Stimulated activated CD8-positive, alpha-beta memory T cell treated with anti-CD3 and anti-CD28 coated beads, Interleukin-15, amount 100 ng/mL, for 1 hour (primary cell): ENCODE results near the gene VTA1.
"Not testable (repeated sequence)": the region's sequence is repeated elsewhere in the genome, so short reads cannot be mapped to it uniquely, and the experiment has no call there.

Source experiments
- DNase-seq: peaks from one replicate; pipeline ENCODE4 v3.0.0-alpha.2; 2020; ENCODE audit warnings: low read depth

The VTA1 gene

GRCh38 chr6:142146828-142147662, at the start of gene VTA1, which contains the start of gene NMBR:
VTA1 (plus strand) TSS chr6:142147263; CDS start chr6:142147288, 25 bp downstream.
NMBR (minus strand) TSS chr6:142147122; CDS start chr6:142088658, 58,464 bp downstream.
- peak; percentile 93 for DNase-seq

DNA sequence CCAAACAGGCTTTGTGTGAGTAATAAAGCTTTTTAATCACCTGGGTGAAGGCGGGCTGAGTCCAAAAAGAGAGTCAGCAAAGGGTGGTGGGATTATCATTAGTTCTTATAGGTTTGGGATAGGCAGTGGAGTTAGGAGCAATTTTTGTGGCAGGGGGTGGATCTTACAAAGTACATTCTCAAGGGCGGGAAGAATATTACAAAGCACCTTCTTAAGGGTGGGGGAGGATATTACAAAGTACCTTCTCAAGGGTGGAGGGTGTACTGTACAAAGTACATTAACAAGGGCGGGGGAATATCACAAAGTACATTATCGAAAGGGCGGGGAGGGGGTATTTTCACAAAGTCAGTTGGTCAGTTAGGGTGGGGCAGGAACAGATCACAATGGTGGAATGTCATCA, 42.2 kb upstream of the VTA1 start:
- not testable (repeated sequence) for DNase-seq

- not testable (repeated sequence) for DNase-seq
These were observed 36.2 kb upstream of the VTA1 start for GRCh38 chr6:142110820-142111219.

DNA sequence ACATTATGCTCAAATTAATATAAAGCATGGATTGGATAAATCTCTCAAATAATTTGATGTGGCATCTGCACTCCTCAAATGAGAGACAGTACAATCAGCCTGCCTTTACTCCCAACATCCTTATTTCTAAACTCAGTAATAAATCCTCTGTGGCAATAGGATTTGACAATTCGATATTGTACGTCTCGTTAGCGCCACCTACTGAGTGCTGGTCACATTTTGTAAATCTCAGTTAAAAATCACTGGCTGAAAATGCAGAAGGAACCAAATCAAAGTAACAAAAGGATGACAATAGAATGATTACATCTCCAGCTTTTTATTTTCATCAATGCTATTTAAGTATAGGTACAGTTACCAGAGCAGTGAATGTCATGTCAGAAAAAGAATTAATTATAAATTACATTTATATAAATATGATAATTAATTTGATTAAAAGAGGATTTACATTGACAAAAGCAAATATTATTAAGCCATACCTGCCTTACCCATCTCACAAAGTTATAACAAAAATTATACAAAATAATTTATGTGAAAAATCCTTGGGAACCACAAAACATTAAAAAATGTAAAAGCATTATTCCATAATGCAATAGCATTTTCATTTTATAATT, 34.5 kb upstream of the VTA1 start:
- peak; percentile 60 for DNase-seq

DNA sequence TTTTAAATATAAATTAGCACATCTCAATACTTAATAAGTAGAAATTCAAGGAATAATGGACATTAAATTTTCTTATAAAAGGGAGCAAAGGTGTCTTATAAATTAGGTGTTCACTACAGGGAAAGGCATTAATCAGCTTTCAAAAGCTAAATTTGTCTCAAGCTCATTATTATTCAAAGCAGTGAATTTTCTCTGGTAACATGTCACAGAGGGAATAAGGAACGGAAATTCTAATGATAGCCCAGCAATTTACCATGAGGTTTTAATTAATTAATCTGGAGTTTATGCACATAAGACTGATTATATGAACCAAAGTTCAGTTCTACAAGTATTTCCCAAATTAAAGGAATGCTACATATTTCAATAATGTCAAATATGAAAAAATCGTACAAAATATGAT, 29.7 kb upstream of the VTA1 start:
- DNase-seq = no peak

GRCh38 chr6:142118328-142118727, 28.7 kb upstream of the VTA1 start:
- DNase-seq = no peak

DNA sequence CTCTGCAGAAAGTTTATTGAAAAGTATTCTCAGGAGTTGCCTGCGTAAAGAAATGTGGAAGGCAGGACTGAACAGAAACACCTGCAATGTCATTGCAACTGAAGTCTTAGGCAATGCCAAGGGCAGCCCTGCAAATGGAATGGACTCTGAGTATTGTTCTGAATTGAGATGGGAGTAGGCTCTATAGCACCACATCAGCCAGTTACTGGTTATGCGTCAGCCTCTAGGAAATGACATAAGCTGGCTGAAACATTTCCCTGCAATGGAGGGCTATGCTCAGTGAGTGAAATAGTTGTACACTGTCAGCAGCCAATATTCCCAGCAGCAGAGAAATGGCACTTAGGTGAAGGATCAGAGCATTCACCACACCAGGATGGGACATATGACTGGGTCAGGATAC, 28.1 kb upstream of the VTA1 start:
- DNase-seq = no peak

- no peak for DNase-seq
These were observed 25.7 kb upstream of the VTA1 start for GRCh38 chr6:142121342-142121741.

GRCh38 chr6:142130814-142131213, 16.2 kb upstream of the VTA1 start:
- no peak for DNase-seq

- no peak for DNase-seq
These were observed 14.4 kb upstream of the VTA1 start, which contains the start of gene GJE1 for GRCh38 chr6:142132625-142133024. GJE1 (plus strand) TSS chr6:142132925; CDS start chr6:142133159, 234 bp downstream.

DNA sequence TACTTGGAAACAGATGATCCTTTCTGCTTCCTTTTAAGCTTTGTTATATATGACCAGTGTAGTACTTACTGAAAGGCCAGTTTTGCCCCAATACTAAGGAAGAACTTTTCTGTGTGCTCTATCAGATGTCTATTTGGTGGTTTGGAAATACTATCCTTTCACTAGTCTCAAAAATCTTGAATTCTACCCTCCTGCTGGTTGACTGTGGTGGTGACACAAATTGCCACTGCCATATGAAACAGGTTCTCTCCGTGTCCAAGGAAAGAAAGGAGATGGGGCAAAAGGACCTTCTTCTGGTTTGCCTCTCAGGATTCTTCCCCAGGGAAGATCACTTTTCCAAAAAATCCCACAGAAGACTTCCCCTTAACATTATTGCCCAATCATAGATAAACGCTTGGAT, 8.2 kb upstream of the VTA1 start:
- no peak for DNase-seq

DNA sequence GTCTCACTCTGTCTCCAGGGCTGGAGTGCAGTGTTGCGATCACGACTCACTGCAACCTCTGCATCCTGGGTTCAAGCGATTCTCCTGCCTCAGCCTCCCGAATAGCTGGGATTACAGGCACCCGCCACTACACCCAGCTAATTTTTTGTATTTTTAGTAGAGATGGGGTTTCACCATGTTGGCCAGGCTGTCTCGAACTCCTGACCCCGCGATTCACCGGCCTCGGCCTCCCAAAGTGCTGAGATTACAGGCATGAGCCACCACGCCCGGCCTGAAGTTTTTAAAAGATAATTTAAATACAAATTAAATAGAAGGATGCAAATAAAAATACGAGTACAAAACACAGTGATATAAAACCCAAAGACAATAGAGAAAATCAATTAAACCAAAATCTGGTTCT, 5.5 kb upstream of the VTA1 start:
- not testable (repeated sequence) for DNase-seq

- no peak for DNase-seq
These were observed 5.7 kb downstream of the VTA1 start for GRCh38 chr6:142152746-142153145.

DNA sequence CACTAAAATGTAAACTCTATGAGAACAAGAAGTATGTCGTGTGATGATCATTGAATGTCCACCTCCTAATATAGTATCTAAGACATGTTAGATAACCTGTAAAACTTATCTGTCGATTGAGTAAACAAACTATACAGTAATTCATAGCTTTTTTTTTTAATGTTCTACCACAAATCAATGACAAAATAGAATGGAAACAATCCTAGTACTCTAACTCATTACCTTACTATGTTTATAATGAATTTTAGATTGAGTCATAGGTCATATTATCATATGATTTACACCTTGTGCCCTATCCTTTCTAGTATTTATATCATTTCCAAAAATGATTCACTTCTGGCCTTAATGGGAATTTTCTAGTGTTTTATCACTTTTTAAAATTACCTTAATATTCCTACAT, 6.1 kb downstream of the VTA1 start:
- DNase-seq = no peak

GRCh38 chr6:142154336-142154735, 7.3 kb downstream of the VTA1 start:
- DNase-seq = no peak

DNA sequence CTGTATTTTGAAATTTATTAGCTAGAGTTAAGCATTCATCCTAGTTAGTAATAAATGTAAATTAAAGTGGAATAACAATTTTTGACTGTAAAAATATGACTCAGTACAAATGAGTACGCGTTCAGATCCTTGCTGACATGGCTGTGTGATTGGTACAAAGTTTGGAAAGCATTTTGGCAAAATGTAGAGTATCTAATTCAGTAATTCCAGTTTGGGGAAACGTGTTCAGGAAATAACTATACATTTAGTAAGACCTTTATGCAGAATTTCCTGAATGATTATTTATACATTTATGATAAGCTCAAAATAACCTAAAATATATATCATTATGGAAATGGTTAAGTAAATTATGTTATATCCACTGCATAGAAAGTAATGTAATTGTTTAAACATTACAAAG, 8.0 kb downstream of the VTA1 start:
- no peak for DNase-seq

DNA sequence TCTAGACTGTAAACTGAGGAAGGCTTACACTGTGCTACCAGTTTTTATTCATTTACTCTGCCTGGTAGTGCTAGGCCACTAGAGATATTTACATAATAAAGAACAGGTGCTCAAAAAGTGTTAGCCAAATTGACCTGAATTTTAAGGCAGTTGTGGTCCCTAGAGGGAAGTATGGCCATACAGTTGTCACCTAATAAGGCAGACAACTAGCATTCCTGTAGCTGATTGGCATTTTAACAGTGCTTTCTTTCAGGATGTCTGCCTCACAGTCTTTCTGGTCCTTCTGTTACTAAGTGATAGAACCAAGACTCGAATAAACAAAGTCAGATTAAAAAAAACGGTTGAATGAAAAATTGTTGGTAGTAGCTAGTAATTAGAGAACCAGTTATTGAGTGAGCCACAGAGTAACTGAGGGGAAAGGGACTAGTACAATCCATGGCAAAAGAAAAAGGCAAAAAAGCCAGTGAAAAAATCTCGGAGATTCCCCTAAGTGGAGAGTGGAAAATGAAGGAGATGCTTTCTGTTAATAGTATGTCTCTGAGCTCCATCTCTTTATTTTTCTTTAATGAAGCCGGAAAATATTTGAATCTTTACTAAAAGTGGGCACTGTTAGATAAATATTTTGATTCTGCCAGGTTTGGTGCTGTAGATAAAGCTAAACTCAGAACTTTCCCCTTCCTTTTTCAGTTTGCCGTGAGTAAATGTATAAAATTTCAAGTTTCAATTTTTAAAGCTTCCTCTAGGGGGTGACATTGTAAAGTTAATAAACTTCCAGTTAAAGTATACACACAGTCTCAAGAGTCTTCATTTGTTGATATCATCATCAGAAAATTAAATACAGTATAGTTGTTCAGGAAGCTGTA, 9.1 kb downstream of the VTA1 start:
- no peak for DNase-seq

GRCh38 chr6:142156758-142157068, 9.7 kb downstream of the VTA1 start:
- not testable (repeated sequence) for DNase-seq

GRCh38 chr6:142162780-142163179, 15.7 kb downstream of the VTA1 start:
- no peak for DNase-seq

- DNase-seq = no peak
These were observed 18.2 kb downstream of the VTA1 start for GRCh38 chr6:142165227-142165626.

GRCh38 chr6:142167071-142167470, 20.0 kb downstream of the VTA1 start:
- no peak for DNase-seq

DNA sequence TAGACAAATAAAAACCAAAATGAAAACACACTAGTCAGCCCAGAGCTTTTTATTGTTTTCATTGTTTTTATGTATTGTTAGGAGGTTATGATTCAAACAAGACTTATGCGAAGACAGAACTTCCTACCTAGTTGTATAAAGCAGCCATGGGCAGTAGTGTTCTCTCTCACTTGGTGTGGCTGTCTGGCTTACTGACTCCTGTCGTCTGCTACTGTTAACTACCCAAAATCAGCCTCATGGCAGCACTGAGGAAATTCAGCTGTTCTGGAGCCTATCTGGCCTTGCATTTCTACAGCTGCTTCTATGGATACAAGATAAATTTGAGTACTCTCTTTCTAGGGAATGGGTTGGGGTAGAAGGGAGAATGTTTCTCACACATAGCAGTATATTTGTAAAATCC, 20.4 kb downstream of the VTA1 start:
- no peak for DNase-seq

- no peak for DNase-seq
These were observed 24.3 kb downstream of the VTA1 start for GRCh38 chr6:142171351-142171750.
